MM.1S (cell line): Measurements from ENCODE around the gene KCNN4.

ENCODE experiments used
- DNase-seq: peaks from one replicate; pipeline ENCODE4 v3.0.0-alpha.2; 2015
- H2AFZ ChIP-seq: fragments of 300-600 bp; sonication (generic); 2 replicates; pipeline ENCODE4 v1.6.0; 2016; ENCODE audit warnings: antibody characterized with exemption, low read length
- H3F3A ChIP-seq: fragments of 300-600 bp; sonication (generic); 2 replicates; pipeline ENCODE4 v1.6.1; 2016; ENCODE audit warnings: mild to moderate bottlenecking, antibody characterized with exemption, low read length, moderate library complexity, mixed read lengths; ENCODE audit not compliant: insufficient read depth
- H3K27ac ChIP-seq: fragments of 300-600 bp; sonication (generic); 2 replicates; pipeline ENCODE4 v1.5.1; 2016; ENCODE audit warnings: mild to moderate bottlenecking, low read length
- H3K27me3 ChIP-seq: fragments of 300-600 bp; sonication (generic); replicated peaks from 2 replicates; pipeline ENCODE4 v1.6.0; 2016; ENCODE audit warnings: low read length; ENCODE audit not compliant: insufficient read depth
- H3K36me3 ChIP-seq: fragments of 300-600 bp; sonication (generic); replicated peaks from 2 replicates; pipeline ENCODE4 v1.6.1; 2016; ENCODE audit warnings: mild to moderate bottlenecking, low read length, mixed read lengths; ENCODE audit not compliant: insufficient read depth
- H3K4me1 ChIP-seq: fragments of 300-600 bp; sonication (generic); 2 replicates; pipeline ENCODE4 v1.6.1; 2016; ENCODE audit warnings: low read length, mixed read lengths
- H3K4me2 ChIP-seq: fragments of 300-600 bp; sonication (generic); 2 replicates; pipeline ENCODE4 v1.6.0; 2016; ENCODE audit warnings: low read depth, low read length
- H3K4me3 ChIP-seq: fragments of 300-600 bp; sonication (generic); 2 replicates; pipeline ENCODE4 v1.5.1; 2016; ENCODE audit warnings: low read length, mixed read lengths
- H3K79me2 ChIP-seq: fragments of 300-600 bp; sonication (generic); 2 replicates; pipeline ENCODE4 v1.6.1; 2016; ENCODE audit warnings: mixed run types, low read length, mixed read lengths
- H3K9ac ChIP-seq: fragments of 300-600 bp; sonication (generic); 2 replicates; pipeline ENCODE4 v1.6.1; 2016; ENCODE audit warnings: low read length, mixed read lengths
- H3K9me2 ChIP-seq: fragments of 300-600 bp; sonication (generic); replicated peaks from 2 replicates; pipeline ENCODE4 v1.6.1; 2016; ENCODE audit warnings: mild to moderate bottlenecking, low read length, mixed read lengths; ENCODE audit not compliant: insufficient read depth
- H3K9me3 ChIP-seq: fragments of 300-600 bp; sonication (generic); replicated peaks from 2 replicates; pipeline ENCODE4 v1.6.1; 2016; ENCODE audit warnings: mild to moderate bottlenecking, low read length, mixed read lengths; ENCODE audit not compliant: insufficient read depth
- H4K20me1 ChIP-seq: fragments of 300-600 bp; sonication (generic); 2 replicates; pipeline ENCODE4 v1.6.1; 2016; ENCODE audit warnings: mild to moderate bottlenecking, low read length, moderate library complexity, mixed read lengths; ENCODE audit not compliant: insufficient read depth
- EZH2 ChIP-seq: fragments of 300-600 bp; sonication (generic); optimal IDR thresholded peaks from 2 replicates; pipeline ENCODE3; 2017; ENCODE audit warnings: low read depth, mild to moderate bottlenecking, antibody characterized with exemption, low read length, mixed read lengths
- EZH2phosphoT487 ChIP-seq: fragments of 300-600 bp; sonication (generic); IDR thresholded peaks from 2 replicates; pipeline ENCODE4 v1.6.1; 2018; ENCODE audit warnings: antibody characterized with exemption, low read length
- TF ChIP-seq, protein P1 (sequence below): fragments of 300-600 bp; sonication (generic); IDR thresholded peaks from 2 replicates; pipeline ENCODE4 v1.5.1; 2016; ENCODE audit warnings: antibody characterized with exemption, low read length, mixed read lengths

Gene KCNN4

DNA sequence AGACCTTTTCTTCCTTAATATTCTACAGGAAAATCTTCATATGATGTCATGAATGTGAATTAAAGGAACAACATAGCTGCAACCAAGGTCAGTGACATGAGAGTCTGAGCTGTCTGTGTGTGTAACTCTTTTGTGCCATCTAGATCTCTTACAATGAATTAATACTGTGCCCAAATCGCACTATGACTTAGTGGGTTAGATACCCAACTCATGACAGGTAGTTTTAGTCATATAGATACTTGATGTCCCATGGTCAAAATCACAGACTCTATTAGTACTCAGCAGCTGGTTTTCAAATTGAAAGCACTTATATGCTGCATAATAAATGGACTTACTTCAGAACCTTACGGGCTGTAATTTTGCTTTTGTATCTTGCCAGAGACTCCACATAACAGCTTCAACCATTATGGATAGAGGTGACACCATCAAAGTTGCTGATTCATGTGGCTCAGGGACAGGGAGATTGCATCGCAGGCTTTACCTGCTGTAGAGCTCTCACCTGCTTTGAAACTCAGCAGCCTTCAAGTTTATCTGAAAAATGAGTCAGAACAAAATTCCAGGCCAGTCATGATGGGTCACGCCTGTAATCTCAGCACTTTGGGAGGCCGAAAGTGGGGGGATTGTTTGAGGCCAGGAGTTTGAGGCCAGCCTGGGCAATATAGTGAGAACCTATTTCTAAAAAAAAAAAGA is 34.0 kb upstream of the KCNN4 start:
- H3F3A ChIP-seq = no peaks in the 10 kb centered on the region
- TF ChIP-seq EZH2 (no peak), EZH2phosphoT487 (no peak)
- TF ChIP-seq, protein P1, sequence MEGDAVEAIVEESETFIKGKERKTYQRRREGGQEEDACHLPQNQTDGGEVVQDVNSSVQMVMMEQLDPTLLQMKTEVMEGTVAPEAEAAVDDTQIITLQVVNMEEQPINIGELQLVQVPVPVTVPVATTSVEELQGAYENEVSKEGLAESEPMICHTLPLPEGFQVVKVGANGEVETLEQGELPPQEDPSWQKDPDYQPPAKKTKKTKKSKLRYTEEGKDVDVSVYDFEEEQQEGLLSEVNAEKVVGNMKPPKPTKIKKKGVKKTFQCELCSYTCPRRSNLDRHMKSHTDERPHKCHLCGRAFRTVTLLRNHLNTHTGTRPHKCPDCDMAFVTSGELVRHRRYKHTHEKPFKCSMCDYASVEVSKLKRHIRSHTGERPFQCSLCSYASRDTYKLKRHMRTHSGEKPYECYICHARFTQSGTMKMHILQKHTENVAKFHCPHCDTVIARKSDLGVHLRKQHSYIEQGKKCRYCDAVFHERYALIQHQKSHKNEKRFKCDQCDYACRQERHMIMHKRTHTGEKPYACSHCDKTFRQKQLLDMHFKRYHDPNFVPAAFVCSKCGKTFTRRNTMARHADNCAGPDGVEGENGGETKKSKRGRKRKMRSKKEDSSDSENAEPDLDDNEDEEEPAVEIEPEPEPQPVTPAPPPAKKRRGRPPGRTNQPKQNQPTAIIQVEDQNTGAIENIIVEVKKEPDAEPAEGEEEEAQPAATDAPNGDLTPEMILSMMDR = no peak
- no peak overlapping the region for H3K9ac ChIP-seq
- no peaks in the 10 kb centered on the region for H3K79me2 ChIP-seq
- H3K9me3 ChIP-seq = no peaks in the 10 kb centered on the region
- no peak overlapping the region for H3K27ac ChIP-seq
- H3K4me3 ChIP-seq = no peak overlapping the region
- H3K36me3 ChIP-seq = no peaks in the 10 kb centered on the region
- H2AFZ ChIP-seq = no peak overlapping the region
- H3K27me3 ChIP-seq = no peaks in the 10 kb centered on the region; the same call in 1 of the 2 replicates
- H3K4me2 ChIP-seq = no peak overlapping the region
- no peaks in the 10 kb centered on the region for H3K9me2 ChIP-seq
- no peaks in the 10 kb centered on the region for H3K4me1 ChIP-seq
- DNase-seq = no peak
- no peaks in the 10 kb centered on the region for H4K20me1 ChIP-seq

GRCh38 chr19:43812688-43813087 is 31.9 kb upstream of the KCNN4 start:
- H3K27ac ChIP-seq = no peak overlapping the region
- no peak for DNase-seq
- TF ChIP-seq EZH2 = no peak
- no peaks in the 10 kb centered on the region for H3K9me2 ChIP-seq
- no peaks in the 10 kb centered on the region for H3K4me1 ChIP-seq
- no peaks in the 10 kb centered on the region for H3K9me3 ChIP-seq
- H3K4me3 ChIP-seq = no peak overlapping the region
- no peaks in the 10 kb centered on the region for H3K27me3 ChIP-seq
- H3K36me3 ChIP-seq = no peaks in the 10 kb centered on the region
- no peak overlapping the region for H2AFZ ChIP-seq
- no peaks in the 10 kb centered on the region for H3F3A ChIP-seq
- no peaks in the 10 kb centered on the region for H3K79me2 ChIP-seq
- no peak overlapping the region for H3K4me2 ChIP-seq
- H4K20me1 ChIP-seq = no peaks in the 10 kb centered on the region
- no peak overlapping the region for H3K9ac ChIP-seq

DNA sequence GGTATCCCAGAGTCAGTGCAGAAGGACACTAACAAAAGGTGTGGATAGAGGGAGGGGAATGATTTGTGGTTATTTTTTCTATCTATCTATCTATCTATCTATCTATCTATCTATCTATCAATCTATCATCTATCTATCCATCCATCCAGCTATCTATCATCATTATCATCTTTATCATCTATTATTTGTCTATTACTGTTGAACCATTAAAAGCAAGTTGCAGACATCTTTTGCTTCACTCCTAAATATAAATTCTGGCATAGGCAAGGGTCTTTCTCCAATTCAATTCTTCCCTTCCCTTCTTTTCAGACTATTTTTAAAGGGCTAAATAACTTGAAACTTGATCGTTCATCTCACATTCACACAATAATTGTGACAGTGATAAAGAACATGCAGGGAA is 31.5 kb upstream of the KCNN4 start:
- Histone ChIP-seq H2AFZ (no peak overlapping the region), H3K9ac (no peak overlapping the region), H3K9me2 (no peaks in the 10 kb centered on the region), H4K20me1 (no peaks in the 10 kb centered on the region), H3K27ac (no peak overlapping the region), H3F3A (no peaks in the 10 kb centered on the region), H3K27me3 (no peaks in the 10 kb centered on the region), H3K4me1 (no peaks in the 10 kb centered on the region), H3K4me2 (no peak overlapping the region), H3K9me3 (no peaks in the 10 kb centered on the region), H3K79me2 (no peaks in the 10 kb centered on the region), H3K36me3 (no peaks in the 10 kb centered on the region), H3K4me3 (no peak overlapping the region)
- DNase-seq = no peak
- TF ChIP-seq, protein P1 = no peak
- TF ChIP-seq EZH2phosphoT487 (no peak), EZH2 (no peak)

DNA sequence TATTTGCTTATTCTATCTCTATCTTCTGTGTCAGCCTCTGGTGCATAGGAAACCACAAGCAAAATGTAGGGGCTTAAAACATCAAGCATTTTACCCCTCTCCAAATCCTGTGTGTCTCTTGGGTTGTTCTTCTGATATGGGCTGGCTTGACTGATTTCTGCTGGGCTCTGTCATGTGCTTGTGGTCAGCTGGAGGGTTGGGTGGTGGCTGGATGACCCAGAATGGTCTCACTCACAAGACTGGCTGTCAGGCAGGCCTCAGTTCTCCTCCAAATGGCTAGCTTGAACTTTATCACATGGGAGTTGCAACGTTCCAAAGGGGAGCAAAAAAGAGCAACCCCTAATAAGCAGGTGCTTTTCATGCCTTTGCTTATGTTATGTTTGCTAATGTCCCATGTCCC is 31.1 kb upstream of the KCNN4 start:
- no peak overlapping the region for H2AFZ ChIP-seq
- no peaks in the 10 kb centered on the region for H3F3A ChIP-seq
- no peak overlapping the region for H3K9ac ChIP-seq
- H4K20me1 ChIP-seq = no peaks in the 10 kb centered on the region
- TF ChIP-seq EZH2phosphoT487 = no peak
- TF ChIP-seq, protein P1 = no peak
- TF ChIP-seq EZH2 = no peak
- no peaks in the 10 kb centered on the region for H3K4me1 ChIP-seq
- no peaks in the 10 kb centered on the region for H3K36me3 ChIP-seq
- H3K27me3 ChIP-seq = no peaks in the 10 kb centered on the region; the same call in 1 of the 2 replicates
- no peak for DNase-seq
- no peaks in the 10 kb centered on the region for H3K9me3 ChIP-seq
- H3K9me2 ChIP-seq = no peaks in the 10 kb centered on the region
- no peak overlapping the region for H3K4me3 ChIP-seq
- no peak overlapping the region for H3K4me2 ChIP-seq
- H3K27ac ChIP-seq = no peak overlapping the region
- no peaks in the 10 kb centered on the region for H3K79me2 ChIP-seq
